T-helper 22 cell (primary cell): ENCODE results near the gene PAXX.

Source experiments
- DNase-seq: peaks from one replicate; pipeline ENCODE4 v3.0.0-alpha.2; 2020; ENCODE audit warnings: low read depth

Gene PAXX

GRCh38 chr9:136952876-136953770, 39.1 kb upstream of the PAXX start:
- DNase-seq = no peak

GRCh38 chr9:136953771-136954269, 38.4 kb upstream of the PAXX start:
- DNase-seq = no peak

GRCh38 chr9:136954270-136955083, 37.7 kb upstream of the PAXX start:
- DNase-seq = no peak

- no peak for DNase-seq
These were observed 36.9 kb upstream of the PAXX start for GRCh38 chr9:136955202-136955942.

GRCh38 chr9:136955943-136956335, 36.3 kb upstream of the PAXX start:
- no peak for DNase-seq

GRCh38 chr9:136956604-136957003, 35.6 kb upstream of the PAXX start:
- DNase-seq = no peak

GRCh38 chr9:136957461-136957860, 34.8 kb upstream of the PAXX start:
- no peak for DNase-seq

GRCh38 chr9:136957901-136958300, 34.3 kb upstream of the PAXX start:
- DNase-seq = no peak

- no peak for DNase-seq
These were observed 33.7 kb upstream of the PAXX start for GRCh38 chr9:136958473-136958872.

GRCh38 chr9:136958898-136959850, 33.0 kb upstream of the PAXX start:
- DNase-seq = no peak

GRCh38 chr9:136960212-136960937, 31.8 kb upstream of the PAXX start:
- DNase-seq = no peak

GRCh38 chr9:136960938-136961275, 31.3 kb upstream of the PAXX start:
- no peak for DNase-seq

GRCh38 chr9:136961279-136962065, 30.8 kb upstream of the PAXX start:
- no peak for DNase-seq

GRCh38 chr9:136962163-136962562, 30.1 kb upstream of the PAXX start:
- DNase-seq = no peak

GRCh38 chr9:136962701-136963248, 29.4 kb upstream of the PAXX start:
- DNase-seq = no peak

- no peak for DNase-seq
These were observed 28.9 kb upstream of the PAXX start for GRCh38 chr9:136963341-136963740.

GRCh38 chr9:136963751-136964150, 28.5 kb upstream of the PAXX start:
- no peak for DNase-seq

GRCh38 chr9:136964171-136964689, 28.0 kb upstream of the PAXX start:
- no peak for DNase-seq

GRCh38 chr9:136964833-136965422, 27.3 kb upstream of the PAXX start:
- DNase-seq = no peak
